ENCODE results near the gene CHRNA4. TPM values are rescaled to one million over a fixed set of nuclear protein-coding genes. Genes with fewer than 3 reads are reported as not detected.
A peak's percentile ranks its signal among the peaks of the same experiment; 100 is the strongest.
"Not testable (repeated sequence)": the region's sequence is repeated elsewhere in the genome, so short reads cannot be mapped to it uniquely, and the experiment has no call there.

CHRNA4 gene
- total RNA-seq, 1 donor, result not detected

DNA sequence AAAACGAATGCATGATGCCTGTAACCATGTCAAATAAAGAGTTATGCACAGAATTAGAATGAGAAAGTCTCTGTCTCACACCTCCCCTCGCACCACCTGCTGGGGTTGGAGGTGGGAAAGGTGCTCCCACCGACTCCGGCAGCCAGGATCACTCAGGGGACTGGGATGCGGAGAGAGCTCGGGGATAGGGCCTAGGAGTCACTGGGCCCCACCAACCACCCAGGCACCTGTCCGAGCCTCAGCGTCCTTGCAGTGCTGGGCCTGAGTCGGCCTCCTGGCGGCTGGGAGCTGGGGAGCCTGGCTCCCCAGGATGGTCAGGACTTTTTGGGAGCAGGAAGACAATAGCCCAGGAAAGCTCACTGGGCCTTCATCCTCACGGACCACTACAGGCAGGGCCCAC, 22.4 kb upstream of the CHRNA4 start:
- no peak for DNase-seq (ENCODE audit: low read depth)
- TF ChIP-seq, protein P1, sequence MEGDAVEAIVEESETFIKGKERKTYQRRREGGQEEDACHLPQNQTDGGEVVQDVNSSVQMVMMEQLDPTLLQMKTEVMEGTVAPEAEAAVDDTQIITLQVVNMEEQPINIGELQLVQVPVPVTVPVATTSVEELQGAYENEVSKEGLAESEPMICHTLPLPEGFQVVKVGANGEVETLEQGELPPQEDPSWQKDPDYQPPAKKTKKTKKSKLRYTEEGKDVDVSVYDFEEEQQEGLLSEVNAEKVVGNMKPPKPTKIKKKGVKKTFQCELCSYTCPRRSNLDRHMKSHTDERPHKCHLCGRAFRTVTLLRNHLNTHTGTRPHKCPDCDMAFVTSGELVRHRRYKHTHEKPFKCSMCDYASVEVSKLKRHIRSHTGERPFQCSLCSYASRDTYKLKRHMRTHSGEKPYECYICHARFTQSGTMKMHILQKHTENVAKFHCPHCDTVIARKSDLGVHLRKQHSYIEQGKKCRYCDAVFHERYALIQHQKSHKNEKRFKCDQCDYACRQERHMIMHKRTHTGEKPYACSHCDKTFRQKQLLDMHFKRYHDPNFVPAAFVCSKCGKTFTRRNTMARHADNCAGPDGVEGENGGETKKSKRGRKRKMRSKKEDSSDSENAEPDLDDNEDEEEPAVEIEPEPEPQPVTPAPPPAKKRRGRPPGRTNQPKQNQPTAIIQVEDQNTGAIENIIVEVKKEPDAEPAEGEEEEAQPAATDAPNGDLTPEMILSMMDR (IDR thresholded peaks at IDR 0.05; ENCODE audit: insufficient read depth, low read length), result no peak
- H3K4me3 ChIP-seq (ENCODE audit: low read depth, low read length), result no peak overlapping the region

DNA sequence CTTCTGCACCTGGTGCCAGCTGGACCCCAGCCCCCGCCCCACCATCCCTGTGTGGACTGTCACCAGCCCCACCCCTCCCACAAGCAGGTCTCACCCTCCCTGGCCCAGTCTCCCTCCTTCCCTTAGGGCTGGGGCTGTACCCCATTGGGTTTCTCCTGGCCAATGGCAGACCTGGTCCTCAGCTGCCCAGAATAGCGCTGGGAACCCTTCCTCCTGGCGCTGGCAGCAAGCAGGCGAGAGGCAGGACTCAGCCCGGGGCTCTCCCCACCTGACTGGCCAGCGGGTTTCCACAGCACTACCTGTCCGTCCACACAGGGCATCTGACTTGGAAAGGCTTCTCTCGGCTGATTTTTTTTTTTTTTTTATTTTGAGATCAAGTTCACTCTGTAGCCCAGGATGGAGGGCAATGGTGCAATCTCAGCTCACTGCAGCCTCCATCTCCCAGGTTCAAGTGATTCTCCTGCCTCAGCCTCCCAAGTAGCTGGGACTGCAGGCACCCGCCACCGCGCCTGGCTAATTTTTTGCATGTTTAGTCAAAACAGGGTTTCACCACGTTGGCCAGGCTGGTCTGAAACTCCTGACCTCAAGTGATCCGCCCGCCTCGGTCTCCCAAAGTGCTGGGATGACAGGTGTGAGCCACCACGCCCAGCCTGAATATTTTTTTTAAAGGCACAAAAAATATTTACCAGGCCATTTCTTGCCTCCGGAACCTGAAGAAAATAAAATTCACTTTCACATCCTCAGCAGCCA, 21.6 kb upstream of the CHRNA4 start:
- TF ChIP-seq, protein P1 (IDR thresholded peaks at IDR 0.05; ENCODE audit: insufficient read depth, low read length), result no peak
- no peak overlapping the region for H3K4me3 ChIP-seq (ENCODE audit: low read depth, low read length)
- no peak for DNase-seq (ENCODE audit: low read depth)

DNA sequence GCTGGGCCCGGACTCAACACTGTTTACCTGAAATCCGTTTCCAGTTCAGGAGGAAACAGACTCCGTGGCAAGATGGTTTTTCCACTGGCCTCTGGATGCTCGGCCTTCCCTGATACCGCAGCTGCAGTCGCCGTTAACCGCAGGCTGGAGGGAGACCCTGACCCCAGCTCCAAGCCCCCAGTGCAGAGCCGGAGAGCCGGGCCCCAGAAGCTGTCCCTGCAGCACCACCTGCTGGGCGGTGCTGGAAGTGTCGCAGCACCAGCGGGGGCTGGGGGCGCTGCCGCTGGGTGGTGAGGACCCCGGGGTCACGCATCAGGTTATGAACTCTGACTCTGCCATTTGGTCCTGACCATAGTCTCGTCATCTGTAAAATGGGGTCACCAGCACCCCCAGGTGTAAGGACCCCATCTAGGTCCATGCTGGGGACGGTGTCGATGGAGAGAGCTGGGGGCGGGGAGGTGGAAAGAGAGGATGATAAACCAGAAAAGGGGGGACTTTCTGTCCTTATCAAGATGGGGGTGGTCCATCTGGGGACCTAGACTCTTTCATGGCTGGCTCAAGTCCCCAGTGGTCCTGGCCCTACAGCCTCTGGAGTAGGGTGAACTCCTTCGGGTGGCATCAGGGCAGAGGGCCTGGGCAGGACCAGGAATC, 20.8 kb upstream of the CHRNA4 start:
- DNase-seq (ENCODE audit: low read depth), result no peak
- H3K4me3 ChIP-seq (ENCODE audit: low read depth, low read length), result no peak overlapping the region
- TF ChIP-seq, protein P1 (IDR thresholded peaks at IDR 0.05; ENCODE audit: insufficient read depth, low read length), result peak; percentile 96

DNA sequence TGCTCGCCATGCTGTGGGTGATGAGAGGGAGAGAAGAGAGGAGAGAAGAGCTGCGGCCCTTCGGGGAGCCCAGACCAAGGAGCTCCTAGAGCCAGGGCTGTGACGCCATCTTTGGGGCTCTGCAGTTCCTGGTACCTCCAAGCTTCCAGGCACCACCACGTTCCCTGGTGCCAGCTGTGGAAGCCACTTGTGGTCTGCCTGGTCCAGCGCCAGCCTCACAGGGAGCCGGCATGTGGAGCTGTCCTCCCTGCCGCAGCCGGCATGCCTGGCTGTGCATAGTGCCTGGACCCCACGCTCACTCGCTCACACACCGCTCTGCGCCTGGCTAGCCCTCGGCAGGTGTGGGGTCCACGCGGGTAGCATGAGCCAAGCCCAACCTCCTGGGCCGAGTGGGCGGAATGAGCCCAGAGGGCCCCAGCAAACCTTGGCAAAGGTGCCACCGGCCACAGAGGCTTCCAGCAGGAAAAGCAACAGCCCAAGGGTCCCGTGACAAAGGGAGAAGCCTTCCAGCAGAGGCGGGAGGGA, 19.3 kb upstream of the CHRNA4 start:
- no peak for DNase-seq (ENCODE audit: low read depth)
- no peak overlapping the region for H3K4me3 ChIP-seq (ENCODE audit: low read depth, low read length)
- TF ChIP-seq, protein P1 (IDR thresholded peaks at IDR 0.05; ENCODE audit: insufficient read depth, low read length), result no peak

DNA sequence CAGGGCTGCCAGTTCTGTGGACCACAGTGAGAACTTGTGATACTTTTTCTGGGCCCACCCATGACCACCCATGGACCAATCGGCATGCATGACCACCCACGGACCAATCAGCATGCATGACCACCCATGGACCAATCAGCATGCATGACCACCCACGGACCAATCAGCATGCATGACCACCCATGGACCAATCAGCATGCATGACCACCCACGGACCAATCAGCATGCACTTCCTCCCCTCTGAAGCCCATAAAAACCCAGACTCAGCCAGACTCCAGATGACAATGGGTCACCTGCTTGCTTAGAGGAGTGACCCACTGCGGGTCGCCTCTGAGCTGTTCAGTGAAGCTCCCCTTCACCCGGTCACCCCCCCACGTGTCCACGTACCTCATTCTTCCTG, 18.7 kb upstream of the CHRNA4 start:
- not testable (repeated sequence) for H3K4me3 ChIP-seq (ENCODE audit: low read depth, low read length); DNase-seq (ENCODE audit: low read depth)

DNA sequence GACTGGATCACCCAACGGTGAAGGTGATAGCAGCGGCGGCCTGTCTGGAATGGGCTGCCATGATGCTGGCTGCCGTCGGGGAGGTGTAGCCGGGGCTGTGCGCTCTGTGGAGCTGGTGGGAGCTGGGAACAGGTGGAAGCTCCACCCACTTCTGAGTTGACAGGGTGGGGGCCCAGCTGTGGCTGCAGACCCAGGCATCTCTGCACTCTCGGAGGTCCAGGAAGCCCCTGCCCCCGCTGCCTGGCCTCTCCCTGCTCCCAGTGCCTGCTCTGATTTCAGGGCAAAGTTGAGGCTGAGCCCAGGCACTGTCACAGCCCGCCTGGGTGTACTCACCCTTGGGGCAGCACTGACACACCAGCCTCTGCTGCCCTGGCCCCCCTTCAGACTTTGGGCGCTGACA, 18.1 kb upstream of the CHRNA4 start:
- H3K4me3 ChIP-seq (ENCODE audit: low read depth, low read length), result no peak overlapping the region
- no peak for DNase-seq (ENCODE audit: low read depth)
- TF ChIP-seq, protein P1 (IDR thresholded peaks at IDR 0.05; ENCODE audit: insufficient read depth, low read length), result no peak

DNA sequence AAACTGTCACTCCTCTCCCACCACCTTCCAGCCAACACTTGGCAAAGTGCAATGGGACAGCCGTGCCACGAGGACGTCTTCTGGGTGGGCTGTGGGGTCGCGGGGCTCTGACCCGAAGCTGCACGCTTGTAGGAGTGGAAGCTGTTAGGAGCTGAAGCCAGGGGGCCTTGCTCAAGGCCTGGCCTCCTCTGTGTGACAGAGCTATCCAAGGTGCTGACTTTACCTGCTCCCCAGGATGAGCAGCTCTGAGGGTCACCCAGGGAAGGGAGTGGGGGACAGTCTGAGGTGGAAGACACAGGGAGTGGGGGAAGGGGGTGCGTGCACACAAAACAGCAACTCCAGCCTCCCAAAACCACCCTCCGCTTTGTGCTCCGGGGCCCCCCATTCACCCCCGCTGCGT, 17.5 kb upstream of the CHRNA4 start:
- DNase-seq (ENCODE audit: low read depth), result no peak
- TF ChIP-seq, protein P1 (IDR thresholded peaks at IDR 0.05; ENCODE audit: insufficient read depth, low read length), result no peak
- no peak overlapping the region for H3K4me3 ChIP-seq (ENCODE audit: low read depth, low read length)
